ENCODE measurements around the gene NELL2.
A peak's percentile ranks its signal among the peaks of the same experiment; 100 is the strongest.

The NELL2 gene

DNA sequence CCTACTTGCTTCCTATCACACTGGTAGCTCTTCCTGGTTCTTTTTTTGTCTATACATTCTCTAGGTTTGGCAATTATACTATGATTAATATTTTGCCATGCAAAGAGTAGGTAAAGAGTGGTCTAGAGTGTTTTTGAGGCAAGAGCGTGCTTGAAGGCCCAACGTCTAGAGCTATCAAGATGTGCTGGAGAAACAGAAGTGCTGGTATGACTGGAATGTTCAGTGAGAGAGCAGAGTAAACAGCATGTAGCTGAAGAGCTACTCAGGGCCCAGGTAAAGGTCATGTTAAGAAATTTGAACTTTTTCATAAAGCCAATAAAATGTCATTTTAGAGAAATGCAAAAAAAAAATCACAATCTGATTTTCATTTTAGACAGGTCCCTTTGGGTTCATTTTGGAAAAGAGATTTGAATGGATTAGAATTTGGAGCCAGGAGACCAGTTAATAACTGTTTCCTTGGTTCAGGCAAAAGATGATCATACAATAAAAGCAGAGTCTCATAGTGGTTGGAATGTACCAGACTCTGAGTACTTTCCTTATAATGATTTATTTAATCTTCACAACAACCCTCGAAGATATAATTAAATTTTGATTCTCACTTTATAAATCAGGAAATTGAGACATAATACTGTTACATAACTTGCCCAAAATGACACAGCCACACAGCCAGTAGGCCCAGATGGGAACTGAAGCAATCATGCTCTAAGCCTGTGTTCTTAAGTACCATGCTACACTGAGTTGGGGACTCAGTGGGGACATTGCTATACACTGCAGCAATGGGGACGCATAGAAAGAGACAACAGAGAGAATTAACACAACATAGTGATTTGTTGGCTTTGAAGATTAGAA, 350.1 kb downstream of the NELL2 start:
- DNase-seq = no peak

DNA sequence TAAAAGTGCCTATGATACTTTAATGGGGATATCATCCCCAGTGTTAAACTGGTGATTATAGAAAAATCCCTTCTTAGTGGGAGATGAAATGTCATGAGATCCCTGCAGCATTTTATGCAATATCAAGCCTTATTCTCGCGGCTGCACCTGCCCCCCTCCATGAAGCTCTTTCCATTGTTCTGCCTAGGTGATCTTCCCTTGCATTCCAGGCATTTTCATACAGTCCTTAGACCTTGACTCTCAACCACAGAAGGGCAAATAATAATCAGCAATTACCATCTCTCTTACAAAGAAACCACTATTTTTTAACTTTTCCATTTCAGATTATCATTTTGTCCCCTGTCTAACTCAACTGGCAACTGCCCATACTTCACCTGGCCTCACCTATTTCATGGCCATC, 352.3 kb downstream of the NELL2 start:
- no peak for DNase-seq

DNA sequence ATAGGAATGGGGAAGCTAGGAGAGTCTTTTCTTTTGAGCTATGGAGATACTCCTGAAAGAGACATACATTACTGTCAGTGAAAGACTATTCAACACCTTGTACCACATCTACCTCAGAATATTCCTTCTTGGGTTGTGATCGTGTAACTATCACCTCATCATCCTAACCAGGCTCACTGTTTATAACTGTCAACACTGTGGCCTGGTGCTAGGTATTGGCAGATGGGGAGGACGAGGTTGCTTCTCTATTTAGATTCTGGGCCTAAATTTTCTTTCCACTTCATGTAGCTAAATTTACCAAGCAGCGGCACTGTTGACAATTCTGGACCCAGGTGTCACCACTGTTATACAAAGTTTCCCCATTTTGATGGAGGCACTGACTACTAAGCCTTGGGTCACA, 354.4 kb downstream of the NELL2 start:
- DNase-seq = no peak

DNA sequence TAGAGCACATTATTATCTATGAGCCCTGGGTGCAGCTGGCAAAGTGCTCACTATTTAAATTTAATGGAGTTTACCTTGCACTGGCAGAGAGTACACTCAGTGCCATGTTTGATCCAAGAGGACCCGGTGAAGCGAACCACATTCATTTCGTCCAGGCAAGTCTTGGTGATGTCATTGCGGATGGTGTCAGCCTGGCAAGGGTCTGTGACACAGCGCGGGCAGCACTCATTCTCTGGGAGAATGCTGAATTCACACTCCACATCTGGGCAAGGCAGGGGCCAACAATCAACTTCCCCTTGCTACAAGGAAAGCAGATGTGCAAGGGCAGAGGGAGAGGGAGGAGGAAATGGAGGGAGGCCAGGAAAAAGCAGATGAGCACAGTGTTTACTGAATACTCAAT, 356.2 kb downstream of the NELL2 start:
- DNase-seq = no peak

DNA sequence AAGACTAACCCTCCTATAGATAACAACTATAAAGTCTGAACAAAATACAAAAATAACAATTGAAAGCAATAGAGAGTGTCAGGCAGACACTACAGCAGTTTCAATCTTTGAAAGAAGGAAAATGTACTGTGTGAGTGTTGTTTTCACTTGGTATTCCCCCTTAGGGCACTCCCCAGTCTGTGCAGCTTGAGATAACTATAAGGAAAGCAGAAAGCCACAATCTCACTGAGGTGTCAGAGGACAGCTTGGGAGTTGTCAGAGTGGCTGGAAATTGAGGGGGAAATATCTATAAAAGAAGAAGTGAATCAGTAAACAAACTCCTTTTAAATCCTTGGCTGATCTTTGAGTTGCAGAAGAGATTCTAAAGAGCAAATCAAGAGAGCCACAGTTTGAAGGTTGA, 364.8 kb downstream of the NELL2 start:
- DNase-seq = no peak

DNA sequence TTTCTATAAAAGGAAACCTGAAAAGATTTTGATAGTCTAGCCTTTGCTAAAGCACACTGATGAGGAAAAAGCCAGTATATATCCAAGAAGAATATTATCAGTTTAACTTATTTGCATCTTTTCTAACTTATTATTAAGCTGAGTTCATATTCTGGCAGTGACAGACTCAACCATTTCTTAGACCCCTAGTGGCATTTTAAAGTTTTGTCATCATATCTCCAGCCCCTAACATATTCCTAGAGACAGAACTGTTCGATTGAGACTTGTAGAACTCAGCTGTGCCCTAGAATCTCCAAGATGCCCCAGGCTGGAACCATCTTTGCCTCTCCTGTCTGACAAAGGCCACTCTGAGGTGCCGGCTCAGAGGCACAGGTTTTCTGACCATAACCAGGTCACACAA, 365.6 kb downstream of the NELL2 start:
- DNase-seq = no peak

DNA sequence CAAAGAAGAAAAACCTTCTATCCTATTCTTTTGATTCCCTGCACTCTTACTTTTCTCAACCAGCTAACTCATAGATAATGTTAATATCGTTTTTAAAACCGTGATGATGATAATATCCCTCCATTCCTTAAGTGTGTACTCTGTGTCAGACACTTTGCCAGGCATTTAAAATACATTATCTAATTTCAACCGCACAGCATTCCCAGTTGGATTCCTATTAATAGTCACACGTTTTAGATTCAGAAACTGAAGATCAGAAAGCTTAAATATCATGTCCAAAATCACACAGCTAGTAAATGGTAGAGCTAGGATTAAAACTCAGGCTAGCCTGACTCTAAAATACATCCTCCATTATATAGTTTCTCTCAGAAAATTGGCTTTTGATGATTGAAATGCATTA, 366.0 kb downstream of the NELL2 start:
- no peak for DNase-seq

DNA sequence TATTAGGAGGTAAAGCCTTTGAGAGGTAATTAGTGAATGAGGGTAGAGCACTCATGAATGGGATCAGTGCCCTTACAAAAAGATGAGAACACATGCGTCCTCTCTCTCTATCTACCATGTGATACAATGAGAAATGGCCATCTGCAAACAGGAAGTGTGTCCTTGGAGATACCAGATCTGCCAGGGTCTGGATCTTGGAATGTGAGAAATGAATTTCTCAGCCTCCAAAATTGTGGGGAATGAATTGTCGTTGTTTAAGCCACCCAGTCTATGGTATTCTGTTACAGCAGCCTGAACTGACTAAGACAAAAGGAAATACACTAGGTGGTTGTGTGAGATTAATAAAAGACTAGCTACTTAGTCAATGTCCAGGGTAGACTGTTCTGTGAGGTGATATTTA, 366.6 kb downstream of the NELL2 start:
- DNase-seq = peak; percentile 40

DNA sequence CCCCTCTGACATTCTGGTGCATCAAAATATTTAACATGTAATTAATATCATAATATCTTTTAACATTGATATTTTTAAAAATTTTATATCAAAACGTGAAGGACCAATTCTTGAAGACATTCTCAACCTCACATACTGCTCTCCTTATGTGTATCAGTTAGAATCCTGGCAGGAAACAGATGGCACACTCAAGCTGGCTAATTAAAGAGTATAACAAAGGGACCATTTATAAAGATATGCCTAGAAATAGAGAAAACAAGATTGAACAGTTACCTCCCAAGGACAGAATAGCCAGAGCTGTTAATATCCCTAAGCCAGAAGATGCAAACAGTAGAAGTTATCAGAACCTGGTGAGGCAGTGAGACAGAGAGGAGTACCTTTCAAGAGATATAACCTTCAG, 368.7 kb downstream of the NELL2 start:
- DNase-seq = no peak

DNA sequence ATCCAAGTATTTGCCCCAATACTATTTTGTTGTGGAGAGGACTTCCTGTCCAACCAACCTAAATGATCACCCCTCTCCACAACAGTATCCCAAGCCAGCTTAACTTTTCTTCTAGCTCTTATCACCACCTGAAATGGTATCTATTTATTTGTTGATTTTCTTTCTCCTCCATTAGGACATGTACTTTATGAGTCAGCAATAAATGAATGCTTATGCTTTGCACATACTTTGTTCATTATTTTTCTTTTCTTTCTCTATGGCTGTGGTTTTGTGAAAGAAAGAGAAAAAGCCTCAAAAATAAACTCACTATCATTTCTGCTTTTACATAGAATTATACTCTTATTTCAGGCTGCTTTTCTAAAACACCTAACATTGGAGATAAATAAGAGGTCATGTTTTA, 371.3 kb downstream of the NELL2 start:
- DNase-seq = no peak

DNA sequence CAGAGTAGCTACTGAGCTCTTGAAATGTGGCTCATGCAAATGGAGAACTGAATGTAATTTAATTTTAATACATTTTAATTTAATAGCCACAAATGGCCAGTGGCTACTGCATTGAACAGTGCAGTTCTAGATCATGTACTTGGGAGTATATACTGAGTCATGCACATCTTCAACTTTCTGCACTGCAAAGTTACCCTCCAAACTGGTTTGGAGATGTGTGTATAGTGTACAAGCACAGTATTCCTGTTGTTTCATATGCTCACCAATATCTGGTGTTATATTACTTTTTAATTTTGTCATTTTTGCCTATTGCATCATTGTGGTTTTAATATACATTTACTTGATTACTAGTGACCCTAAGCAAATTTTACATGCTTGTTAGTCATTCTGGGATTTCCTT, 372.8 kb downstream of the NELL2 start:
- no peak for DNase-seq

DNA sequence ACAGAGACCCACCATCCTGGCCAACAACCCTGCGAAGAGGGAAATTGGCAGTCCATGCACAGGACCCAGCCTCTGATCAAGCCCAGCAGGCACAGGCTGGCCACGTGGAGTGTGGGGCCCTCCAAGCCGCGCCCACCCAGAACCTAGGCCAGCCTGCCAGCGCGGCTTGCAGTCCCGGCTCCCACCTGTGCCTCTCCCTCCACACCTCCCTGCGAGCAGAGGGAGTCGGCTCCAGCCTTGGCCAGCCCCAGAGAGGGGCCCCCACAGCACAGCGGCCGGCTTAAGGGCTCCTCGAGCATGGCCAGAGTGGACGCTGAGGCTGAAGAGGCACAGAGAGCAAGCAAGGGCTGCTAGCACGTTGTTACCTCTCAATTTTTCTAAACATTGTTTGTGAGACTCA, 373.4 kb downstream of the NELL2 start:
- DNase-seq = no peak

DNA sequence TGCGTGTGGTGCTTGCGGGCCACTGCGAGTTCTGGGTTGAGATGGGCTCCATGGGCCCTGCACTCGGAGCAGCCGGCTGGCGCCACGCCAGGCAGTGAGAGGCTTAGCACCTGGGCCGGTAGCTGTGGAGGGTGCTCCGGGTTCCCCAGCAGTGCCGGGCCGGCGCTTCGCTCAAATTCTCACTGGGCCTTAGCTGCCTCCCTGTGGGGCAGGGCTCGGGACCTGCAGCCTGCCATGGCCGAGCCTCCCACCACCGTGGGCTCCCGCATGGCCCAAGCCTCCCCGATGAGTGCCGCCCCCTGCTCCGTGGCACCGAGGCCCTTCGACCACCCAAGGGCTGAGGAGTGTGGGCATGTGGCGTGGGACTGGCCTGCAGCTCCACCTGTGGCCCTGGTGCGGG, 375.7 kb downstream of the NELL2 start:
- DNase-seq = no peak

DNA sequence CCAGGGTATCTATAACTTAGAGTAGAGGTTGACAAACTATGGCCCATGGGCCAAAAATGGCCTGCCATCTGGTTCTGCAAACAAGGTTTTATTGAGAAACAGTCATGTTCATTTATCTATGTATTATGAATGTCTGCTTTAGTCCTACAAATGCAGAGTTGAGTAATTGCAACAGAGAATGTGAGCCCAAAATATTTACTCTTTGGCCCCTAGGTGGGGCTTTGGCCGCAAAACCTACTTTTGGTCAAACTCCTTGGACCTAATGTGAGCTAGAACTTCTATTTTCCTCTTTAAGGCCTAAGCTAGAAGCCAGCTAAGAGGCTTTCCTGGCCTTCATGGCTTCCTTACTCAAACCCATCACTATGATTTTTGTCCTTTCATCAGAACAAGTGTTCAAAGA, 379.1 kb downstream of the NELL2 start:
- no peak for DNase-seq

DNA sequence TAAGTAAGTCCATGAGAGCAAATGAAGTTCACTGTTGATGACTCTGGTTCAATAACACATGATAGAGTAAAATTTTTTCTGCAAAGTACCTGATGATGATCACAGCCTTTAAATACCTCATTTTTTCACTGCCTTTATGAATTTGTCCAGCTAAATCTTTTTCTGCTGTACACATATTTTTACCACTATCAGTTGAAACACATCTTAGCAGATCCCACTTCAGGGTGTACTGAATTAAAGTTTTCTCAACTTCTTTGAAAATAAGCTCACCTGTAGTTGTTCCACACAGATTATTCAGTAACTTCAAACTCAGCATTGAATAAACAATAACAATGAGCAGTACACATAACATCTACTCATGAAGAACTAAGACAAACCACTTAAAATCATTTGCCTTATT, 385.9 kb downstream of the NELL2 start:
- DNase-seq = no peak

DNA sequence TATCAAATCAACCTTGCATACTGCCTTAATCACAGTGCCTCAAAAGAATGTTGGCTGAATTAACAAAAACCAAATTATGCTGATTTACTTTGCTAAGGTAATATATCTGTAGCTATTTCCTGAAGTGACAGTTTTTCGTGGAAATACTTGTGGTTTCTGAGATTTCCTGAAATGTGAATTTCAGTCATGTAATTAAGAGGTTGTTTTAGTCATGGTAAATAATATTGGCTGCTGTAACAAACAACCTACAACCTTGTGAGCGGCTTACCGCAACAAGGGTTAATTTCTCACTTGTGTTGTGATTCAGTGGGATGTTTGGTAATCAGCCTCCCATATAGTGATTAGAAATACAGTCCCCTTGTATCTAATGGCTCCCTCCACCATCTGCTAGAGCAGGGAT, 387.9 kb downstream of the NELL2 start:
- no peak for DNase-seq

DNA sequence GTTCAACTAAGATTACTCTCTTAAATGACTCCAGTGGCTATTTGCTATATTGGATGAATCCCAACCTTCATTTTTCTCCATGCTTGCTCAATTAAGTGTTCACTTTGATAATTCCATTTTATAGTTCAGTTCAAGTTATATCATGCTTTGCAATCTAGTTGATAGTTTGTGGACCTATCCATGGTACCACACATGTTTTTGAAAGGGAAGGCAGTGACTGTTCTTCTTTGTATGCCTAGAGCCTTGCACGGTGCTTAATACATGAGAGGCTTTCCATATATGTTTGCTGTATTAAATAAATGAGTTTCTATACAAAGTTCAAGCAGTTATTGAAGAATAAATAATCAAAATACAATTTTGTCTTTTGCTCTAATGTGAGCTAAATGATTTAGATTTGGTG, 391.3 kb downstream of the NELL2 start:
- no peak for DNase-seq

DNA sequence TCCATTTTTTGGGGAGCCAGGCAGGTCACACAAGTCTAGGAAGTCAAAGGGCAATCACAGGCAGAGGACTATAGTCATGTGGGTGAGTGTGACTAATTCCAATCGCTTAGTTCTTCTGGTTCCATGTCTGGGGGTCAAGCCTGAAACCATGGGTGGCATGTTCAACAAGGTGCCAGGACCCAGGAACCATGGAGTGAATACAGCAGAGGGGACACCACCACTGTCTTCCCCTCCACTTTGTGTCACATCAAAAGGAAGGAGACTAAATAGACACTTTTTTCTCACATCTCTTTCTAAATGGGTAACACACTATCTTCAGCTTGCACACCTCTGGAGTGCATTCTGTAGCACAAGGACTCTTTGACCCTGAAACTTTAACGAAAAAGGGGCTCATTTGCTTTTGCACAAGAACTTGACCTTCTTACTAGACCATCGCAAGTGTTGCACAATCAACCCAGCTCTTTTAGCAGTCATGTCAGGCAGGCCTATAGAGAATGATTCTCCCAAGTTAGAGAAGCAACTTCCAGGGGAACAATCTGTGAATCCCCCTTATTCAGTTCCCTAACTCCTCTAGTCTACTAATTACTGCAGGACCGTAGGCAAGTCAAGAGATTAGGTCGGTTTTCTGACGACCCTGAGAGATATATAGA, 398.7 kb downstream of the NELL2 start:
- no peak for DNase-seq

DNA sequence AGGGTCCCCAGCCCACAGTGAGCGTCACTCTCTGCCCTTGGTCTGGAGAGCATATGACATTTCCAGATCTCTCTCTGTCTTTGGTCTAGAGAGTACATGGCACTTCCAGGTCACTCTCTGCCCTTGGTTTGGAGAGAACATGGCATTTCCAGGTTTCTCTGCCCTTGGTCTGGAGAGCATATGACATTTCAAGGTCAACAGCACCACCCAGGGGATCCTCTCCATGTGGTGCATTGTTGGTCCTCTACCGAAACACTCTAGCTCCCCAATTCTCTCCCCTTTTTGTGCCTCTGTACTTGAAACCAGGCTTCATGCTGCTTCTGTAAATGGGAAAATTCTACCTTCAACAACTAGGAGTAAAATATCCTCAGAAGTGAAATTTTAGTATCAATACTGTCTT, 399.4 kb downstream of the NELL2 start:
- DNase-seq = no peak

DNA sequence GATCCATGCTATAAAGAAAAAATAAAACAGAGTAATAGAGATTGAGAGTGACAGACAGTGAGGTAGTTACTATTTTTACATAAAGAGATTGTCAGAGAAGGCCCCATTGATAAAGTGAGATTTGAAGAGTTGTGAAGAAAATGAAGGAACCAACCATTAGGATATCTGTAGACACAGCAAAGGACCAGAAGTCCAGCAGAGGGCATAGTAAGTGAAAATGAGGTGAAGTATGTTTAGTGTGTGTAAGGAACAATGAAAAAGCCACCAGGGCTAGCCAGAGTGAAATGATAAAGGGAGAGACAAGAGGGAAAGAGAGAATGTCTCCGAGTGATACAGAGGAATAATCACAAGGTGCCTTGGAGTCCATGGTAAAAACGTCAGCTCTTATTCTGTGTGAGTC, 411.0 kb downstream of the NELL2 start:
- DNase-seq = no peak

DNA sequence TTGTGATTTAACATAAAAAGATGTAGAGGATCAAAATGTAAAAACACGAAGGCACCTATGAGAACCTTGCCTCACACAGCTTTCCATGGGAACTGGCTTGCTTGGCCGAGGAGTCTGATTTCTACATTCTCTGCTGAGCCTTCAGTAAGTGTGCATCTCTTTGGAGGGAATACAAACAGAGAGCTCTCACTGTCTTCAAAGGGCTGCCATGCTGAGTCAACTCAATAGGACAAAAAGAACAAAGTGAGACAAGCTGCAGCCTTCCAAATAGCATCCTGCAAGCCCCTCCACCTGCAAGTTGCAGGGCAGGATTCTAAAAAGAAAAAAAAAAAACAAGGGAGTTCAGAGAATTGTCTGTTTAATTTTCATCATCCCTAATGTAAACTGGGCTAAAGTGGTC, 411.9 kb downstream of the NELL2 start:
- DNase-seq = no peak

DNA sequence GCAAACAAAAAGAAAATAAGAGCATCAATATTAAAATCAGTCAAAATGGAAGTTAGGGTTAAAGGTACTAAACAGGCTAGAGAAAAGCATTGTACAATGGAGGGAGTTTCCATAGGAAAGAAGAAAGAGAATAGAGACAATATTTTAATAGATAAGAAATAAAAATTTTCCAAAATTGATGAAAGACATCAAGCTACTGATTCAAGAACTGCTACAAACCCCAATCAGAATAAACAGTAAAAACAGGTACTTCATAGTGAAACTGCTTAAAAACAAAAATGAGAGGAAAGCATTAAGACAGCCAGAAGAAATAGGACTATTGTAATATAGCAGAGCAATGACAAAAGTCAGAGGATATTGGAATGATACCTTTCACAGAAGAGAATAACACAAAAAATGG, 413.4 kb downstream of the NELL2 start:
- DNase-seq = no peak

DNA sequence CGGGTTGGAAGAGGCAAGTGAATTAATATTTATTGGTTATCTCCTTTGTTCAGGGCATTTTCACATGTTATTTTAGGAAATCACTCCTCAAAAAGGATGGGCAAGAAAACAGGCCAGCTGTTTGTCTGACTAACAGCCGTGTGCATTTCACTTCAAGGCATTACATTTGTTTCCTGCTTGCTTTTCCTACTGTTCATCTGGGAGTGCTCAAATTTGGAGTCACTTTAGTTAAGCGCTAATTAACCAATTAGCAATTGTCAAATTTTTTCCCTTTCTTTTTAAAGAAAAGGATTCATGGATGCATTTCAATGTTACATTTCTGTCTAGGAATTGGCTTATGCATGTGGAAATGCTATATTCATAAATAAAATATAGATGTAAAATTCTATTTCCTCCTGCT, 415.9 kb downstream of the NELL2 start:
- DNase-seq = no peak

DNA sequence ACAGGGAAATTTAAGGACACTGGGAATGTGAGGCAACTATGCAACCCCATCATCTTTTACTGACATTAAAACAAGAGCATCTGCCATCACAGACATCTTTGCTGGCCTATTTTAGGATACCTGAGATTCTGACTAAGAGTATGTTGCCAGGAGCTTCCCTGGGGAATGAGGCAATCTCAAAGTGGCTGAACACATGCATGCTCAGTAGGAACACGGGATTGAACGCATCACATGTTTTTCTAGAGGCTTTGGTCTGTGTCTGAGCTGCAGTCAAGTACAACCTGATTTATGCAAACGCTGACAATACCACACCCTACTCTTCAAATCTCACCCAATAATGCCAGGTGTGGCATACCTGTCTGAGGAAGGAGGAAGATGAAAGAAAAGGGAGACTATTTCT, 416.5 kb downstream of the NELL2 start:
- DNase-seq = no peak

Data from EL (cell line).